ENCODE data around the gene SLA2.

DNA sequence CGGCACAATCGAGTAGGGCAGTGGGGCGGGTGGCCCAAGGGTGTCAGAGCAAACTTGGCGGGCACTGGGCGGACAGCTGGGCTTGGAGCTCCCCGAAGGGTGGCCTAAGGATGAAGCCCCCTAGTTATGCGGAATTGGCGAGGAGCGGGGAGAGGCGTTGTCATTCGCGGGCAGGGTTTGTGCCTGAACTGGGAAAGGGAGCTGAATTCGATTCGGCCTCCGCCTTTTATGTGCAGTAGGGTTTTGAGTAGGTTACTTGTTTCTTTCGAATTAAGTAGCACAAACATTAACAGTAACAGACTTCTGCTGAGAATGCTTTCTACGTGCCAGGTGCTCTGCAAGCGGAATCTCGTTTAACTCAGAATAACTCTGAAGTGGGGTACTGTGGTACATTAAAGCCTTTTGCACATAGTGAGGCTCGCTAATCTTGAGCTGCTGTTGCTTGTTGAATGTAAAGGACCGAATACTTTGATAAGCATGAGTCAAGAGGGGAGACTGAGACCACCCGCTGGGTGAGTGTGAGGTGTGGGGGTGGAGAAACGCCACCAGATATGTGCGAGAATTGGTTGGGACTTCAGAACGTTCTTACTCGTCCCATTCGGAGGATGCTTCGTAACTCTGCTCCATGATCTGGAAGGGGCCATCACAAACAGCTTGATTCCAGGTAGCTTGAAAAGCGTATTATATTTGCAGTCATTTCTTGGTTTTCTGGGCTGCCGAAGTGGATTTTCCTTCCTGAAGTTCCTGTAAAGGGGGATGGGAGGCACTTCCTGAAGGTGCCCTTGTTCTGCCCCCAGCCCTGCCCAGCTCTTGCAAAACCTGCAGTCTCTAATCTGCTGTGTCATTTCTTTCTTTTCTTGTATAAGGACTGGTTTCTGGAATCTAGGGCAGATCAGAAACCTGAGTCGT is 39.6 kb downstream of the SLA2 start:
- TF ChIP-seq CTCF (conservative IDR thresholded peaks at IDR 0.05) (no peak), ZFX (IDR thresholded peaks at IDR 0.05) (peak; percentile 59; the same call in 1 of the 2 replicates)
